Mucosa of rectum (tissue), 2 donors: ENCODE results near the gene COL9A3.

Source experiments
- H3K27ac ChIP-seq, 2 donors: one replicate each; pipeline ENCODE4 v1.7.0; 2013; ENCODE audit warnings: inconsistent platforms in 2 of 2, low read depth in 2 of 2, low read length in 2 of 2
- H3K27me3 ChIP-seq, 2 donors: one replicate each; pipeline ENCODE4 v1.7.0; 2013; ENCODE audit warnings: low read length in 2 of 2; ENCODE audit not compliant: control insufficient read depth in 2 of 2, insufficient read depth in 2 of 2
- H3K36me3 ChIP-seq, 2 donors: one replicate each; pipeline ENCODE4 v1.7.0; 2013; ENCODE audit warnings: low read length in 2 of 2; ENCODE audit not compliant: control insufficient read depth in 2 of 2, insufficient read depth in 2 of 2
- H3K4me1 ChIP-seq, 2 donors: one replicate each; pipeline ENCODE4 v1.7.0; 2013; ENCODE audit warnings: low read length in 2 of 2, mild to moderate bottlenecking in 1 of 2; ENCODE audit not compliant: control insufficient read depth in 2 of 2, insufficient read depth in 2 of 2
- H3K4me3 ChIP-seq, 2 donors: one replicate each; pipeline ENCODE4 v1.7.0; 2013; ENCODE audit warnings: low read length in 2 of 2
- H3K9ac ChIP-seq, 2 donors: one replicate each; pipeline ENCODE4 v1.7.0; 2013; ENCODE audit warnings: low read length in 2 of 2, low read depth in 1 of 2, mild to moderate bottlenecking in 1 of 2
- H3K9me3 ChIP-seq, 2 donors: one replicate each; pipeline ENCODE4 v1.7.0; 2013; ENCODE audit warnings: low read length in 2 of 2; ENCODE audit not compliant: control insufficient read depth in 2 of 2
- donor health status: healthy.
- donor health status: Normal muscosa, but diverticular disease.

The COL9A3 gene

DNA sequence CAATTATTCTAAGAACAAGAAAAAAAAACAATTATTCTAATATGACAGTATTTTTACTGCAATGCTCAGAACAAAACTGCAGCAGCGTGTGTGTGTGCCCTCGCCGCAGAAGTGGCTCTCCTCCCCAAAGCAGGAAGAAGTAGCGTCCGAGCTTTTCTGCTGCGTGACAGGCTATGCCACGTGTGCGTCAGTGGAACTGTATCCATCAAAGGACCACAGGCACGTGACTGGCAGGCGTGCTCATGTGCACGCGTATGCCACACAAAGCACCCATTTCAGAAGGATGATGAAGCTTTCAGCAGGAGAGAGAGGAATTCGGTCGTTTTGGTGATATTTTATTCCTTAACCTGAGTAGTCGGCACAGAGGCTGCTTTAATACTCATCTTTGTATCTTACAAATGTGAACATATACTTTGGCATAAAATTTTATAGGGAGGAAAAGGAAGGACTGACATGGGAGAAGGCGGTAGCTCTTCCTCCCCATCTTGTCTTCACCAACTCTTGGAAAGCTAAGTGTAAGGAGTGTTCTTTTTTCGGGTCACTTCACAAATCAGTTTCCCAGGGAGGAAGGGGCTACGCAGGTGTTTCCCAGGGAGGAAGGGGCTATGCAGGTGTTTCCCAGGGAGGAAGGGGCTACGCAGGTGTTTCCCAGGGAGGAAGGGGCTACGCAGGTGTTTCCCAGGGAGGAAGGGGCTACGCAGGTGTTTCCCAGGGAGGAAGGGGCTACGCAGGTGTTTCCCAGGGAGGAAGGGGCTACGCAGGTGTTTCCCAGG, 41.4 kb downstream of the COL9A3 start:
- Histone ChIP-seq H3K4me3 (no peak overlapping the region), H3K36me3 (peaks cover 5 to 7% of the 10 kb centered on the region in 2 donors), H3K9ac (no peak overlapping the region), H3K4me1 (peaks cover 7 to 8% of the 10 kb centered on the region in 2 donors), H3K27me3 (no peaks in the 10 kb centered on the region), H3K9me3 (no peaks in the 10 kb centered on the region), H3K27ac (no peak overlapping the region)

DNA sequence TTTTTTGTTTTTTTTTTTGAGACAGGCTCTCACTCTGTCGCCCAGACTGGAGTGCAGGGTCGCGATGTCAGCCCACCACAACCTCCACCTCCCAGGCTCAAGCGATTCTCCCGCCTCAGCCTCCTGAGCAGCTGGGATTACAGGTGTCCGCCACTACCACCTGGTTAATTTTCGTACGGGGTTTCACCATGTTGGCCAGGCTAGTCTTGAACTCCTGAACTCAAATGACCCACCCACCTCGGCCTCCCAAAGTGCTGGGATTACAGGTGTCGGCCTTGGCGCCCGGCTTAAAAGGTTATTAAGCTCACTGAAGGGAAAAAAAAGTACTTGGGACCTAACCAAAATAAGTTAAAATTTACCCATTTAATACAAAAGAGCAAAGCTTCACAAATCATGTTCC, 42.9 kb downstream of the COL9A3 start:
- H3K27ac ChIP-seq: no peak overlapping the region
- H3K36me3 ChIP-seq: peaks cover 5 to 7% of the 10 kb centered on the region in 2 donors
- H3K4me1 ChIP-seq: peaks cover 7 to 8% of the 10 kb centered on the region in 2 donors
- H3K9me3 ChIP-seq: no peaks in the 10 kb centered on the region
- H3K27me3 ChIP-seq: no peaks in the 10 kb centered on the region
- no peak overlapping the region for H3K4me3 ChIP-seq
- H3K9ac ChIP-seq: no peak overlapping the region

DNA sequence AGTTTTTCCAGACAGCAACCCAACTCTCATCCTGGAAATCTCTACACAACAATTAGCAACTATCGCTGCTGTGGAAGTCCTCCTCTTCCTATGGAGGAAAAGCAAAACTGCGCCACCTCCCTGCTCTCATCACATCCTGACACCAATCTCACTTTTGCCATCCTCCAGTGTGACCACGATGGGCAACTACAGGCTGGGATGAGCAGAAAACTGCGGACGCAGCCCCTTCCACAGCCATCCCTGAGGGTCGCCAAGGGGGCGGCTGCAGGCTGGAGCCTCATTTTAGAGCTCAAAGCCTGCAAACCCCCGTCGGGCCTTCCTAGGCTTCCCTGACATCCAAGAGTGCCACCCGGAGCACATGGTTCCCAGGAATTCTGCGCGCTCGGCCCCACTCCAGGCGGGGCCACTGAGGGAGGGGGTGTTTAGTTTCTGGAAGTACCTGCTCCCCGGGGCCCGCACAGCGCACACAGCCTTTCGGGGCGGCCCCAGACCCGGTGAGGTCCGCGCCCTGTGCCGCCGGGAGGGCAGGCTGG, 43.6 kb downstream of the COL9A3 start:
- no peak overlapping the region for H3K4me3 ChIP-seq
- peaks cover 7 to 8% of the 10 kb centered on the region in 2 donors for H3K4me1 ChIP-seq
- H3K27ac ChIP-seq: no peak overlapping the region
- H3K9me3 ChIP-seq: no peaks in the 10 kb centered on the region
- peaks cover 5 to 7% of the 10 kb centered on the region in 2 donors for H3K36me3 ChIP-seq
- no peak overlapping the region for H3K9ac ChIP-seq
- H3K27me3 ChIP-seq: no peaks in the 10 kb centered on the region

DNA sequence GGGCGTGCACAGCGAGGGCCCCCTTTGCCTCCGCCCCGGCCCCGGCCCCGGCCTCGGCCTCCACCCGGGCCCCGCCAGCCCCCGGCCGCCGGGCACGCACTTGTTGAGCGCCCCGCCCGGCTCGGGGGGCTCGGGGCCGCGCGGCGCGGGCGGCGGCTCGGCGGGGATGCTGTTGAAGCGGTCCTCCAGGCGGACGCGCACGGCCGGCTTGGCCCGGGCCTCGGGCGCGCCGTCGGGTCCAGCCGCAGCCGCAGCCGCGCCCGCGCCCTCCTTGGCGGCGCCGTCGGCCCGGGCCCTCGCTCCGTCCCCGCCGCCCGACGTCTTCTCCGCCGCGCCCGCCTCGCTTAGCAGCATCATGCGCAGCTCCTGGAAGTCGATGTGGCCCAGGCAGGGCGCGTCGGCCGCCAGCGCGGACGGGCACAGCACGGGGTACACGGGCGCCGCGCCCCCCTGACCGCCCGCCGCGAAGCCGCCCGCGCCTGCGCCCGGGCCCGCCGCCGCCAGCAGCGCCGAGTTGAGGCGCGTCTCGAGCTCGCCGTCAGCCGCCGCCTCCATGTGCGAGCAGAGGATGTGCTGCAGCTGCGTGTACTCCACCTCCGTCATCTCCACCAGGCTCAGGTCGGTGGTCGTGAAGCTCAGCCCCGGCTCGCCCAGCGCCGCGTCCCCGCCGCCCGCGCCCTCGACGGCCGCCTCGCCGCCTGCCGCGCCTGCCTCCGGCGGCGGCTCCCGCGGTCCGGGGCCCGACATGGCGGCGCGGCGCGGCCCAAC, 44.3 kb downstream of the COL9A3 start:
- Histone ChIP-seq H3K27me3 (no peaks in the 10 kb centered on the region), H3K4me1 (peaks cover 7 to 8% of the 10 kb centered on the region in 2 donors), H3K36me3 (peaks cover 5 to 7% of the 10 kb centered on the region in 2 donors), H3K4me3 (peak overlapping the region; percentile 66 to 76), H3K27ac (no peak overlapping the region), H3K9ac (peak overlapping the region in 1 of 2 donors; percentile 60), H3K9me3 (no peaks in the 10 kb centered on the region)

DNA sequence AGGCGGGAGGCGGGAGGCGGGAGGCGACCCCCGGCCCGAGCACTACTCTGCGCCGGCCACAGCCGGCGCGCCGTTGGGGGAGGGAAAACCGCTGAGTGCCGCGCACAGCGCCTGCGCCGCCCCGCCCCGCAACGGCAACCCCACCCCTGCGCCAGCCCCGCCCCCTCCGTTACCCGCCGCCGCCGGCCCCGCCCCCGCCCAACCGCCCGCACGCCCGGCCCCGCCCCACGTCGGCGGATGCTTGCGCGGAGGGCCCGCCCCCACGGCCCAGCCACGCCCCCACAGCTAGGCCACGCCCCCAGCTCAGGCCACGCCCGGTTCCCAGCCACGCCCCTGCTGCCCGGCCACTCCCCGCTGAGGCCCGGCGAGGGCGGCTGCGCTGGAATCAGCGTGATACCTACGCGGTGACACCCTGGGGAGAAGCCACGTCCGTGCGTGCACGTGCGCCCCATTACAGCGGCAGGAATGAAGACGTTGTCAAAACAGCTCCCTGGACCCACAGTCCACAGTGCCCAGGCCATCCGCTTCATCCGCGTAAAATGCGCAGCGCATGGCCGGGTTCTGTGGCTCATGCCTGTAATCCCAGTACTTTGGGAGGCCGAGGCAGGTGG, 45.0 kb downstream of the COL9A3 start, which contains the start of gene TCFL5:
TCFL5 (minus strand) TSS at position 97 of the 611 bp plus-strand sequence. CDS start 152 bp downstream, outside the sequence.
- Histone ChIP-seq H3K36me3 (peaks cover 3 to 6% of the 10 kb centered on the region in 2 donors), H3K9me3 (no peaks in the 10 kb centered on the region), H3K27ac (peak within 1 kb of the TSS in 1 of 2 donors; percentile 23), H3K27me3 (no peaks in the 10 kb centered on the region), H3K4me1 (peaks cover 7 to 8% of the 10 kb centered on the region in 2 donors), H3K9ac (peak within 1 kb of the TSS in 1 of 2 donors; percentile 60), H3K4me3 (peak within 1 kb of the TSS; percentile 66 to 76)

DNA sequence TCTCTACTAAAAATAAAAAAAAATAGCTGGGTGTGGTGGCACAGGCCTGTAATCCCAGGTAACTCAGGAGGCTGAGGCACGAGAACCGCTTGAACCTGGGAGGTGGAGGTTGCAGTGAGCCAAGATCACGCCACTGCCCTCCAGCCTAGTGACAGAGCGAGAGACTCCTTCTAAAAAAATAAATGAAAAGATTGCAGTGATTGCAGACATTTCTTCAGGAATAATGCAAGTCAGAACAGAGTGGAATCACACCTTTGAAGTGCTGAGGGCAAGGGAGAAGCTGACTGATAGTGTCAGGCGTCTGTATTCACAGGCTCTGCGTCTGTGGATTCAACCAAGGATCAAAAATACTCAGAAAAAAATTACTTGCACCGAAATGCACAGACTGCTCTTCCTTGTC, 47.4 kb downstream of the COL9A3 start:
- Histone ChIP-seq H3K9ac (no peak overlapping the region), H3K36me3 (no peaks in the 10 kb centered on the region), H3K9me3 (no peaks in the 10 kb centered on the region), H3K27me3 (no peaks in the 10 kb centered on the region), H3K4me1 (peaks cover 7 to 8% of the 10 kb centered on the region in 2 donors), H3K27ac (no peak overlapping the region), H3K4me3 (no peak overlapping the region)

DNA sequence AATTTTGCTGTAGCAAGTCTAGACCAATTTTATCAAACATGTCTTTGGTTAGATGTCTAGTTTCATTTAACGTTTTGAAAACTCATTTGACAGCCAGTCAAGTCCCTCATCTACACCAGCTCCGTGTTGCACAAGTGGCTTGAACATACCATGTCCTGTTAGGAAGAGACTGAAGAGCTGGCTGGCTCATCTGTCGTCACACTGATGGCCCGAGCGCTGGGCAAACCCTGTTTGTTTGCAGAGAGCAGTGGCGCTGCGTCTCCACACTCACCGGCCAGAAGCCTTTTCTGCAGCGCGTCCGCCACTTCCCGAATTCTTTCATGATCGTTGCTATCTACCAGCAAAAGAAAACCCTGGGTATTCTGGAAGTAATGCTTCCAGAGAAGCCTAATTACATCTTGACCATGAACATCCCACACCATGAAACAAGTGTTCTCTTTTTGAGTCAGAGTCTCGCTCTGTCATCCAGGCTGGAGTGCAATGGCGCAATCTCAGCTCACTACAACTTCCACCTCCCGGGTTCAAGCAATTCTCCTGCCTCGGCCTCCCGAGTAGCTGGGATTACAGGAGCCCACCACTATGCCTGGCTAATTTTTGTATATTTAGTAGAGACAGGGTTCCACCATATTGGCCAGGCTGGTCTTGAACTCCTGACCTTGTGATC, 55.5 kb downstream of the COL9A3 start:
- Histone ChIP-seq H3K9ac (no peak overlapping the region), H3K4me3 (no peak overlapping the region), H3K27ac (no peak overlapping the region), H3K4me1 (peaks cover 0 to 6% of the 10 kb centered on the region in 2 donors), H3K36me3 (no peaks in the 10 kb centered on the region), H3K27me3 (no peaks in the 10 kb centered on the region), H3K9me3 (no peaks in the 10 kb centered on the region)

DNA sequence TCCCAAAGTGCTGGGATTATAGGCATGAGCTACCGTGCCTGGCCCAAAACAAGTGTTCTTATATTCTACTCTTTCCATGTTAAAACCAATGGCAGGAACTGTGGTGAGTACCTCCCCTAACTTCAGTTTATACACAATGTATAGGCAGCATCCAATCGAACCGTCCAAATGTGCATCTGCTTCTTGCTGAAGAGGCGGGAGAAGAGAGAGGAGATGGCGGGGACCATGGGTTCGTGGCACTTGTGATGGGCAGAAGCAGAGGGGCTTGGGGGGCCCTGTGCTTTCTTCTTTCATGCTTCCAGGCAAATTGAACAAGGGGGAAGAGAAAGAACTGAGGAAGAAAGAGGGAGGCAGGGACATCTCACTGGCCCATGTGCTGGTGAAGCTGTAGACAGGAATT, 56.0 kb downstream of the COL9A3 start:
- Histone ChIP-seq H3K9ac (no peak overlapping the region), H3K36me3 (no peaks in the 10 kb centered on the region), H3K4me1 (peaks cover 0 to 7% of the 10 kb centered on the region in 2 donors), H3K4me3 (no peak overlapping the region), H3K27me3 (no peaks in the 10 kb centered on the region), H3K9me3 (no peaks in the 10 kb centered on the region), H3K27ac (no peak overlapping the region)

DNA sequence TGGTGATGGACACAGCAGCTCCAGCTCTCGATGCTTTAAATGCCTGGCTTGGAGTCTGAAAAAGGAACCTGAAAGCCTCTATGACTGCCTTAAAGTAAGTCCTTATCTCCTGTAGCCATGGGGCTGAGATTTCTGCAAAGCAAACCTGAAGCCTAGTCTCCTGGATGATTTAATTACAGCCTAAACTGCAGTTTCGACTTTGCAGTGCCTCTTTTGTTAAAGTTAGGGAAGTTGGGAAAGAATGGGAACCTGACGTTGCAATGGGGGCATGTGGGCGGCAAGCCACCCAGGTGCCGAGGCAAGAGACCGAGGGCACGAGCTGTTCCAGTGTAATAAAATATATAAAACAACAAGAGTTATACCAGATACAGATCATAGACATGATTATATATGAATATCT, 56.4 kb downstream of the COL9A3 start:
- no peaks in the 10 kb centered on the region for H3K36me3 ChIP-seq
- H3K27me3 ChIP-seq: no peaks in the 10 kb centered on the region
- peaks cover 0 to 7% of the 10 kb centered on the region in 2 donors for H3K4me1 ChIP-seq
- H3K9me3 ChIP-seq: no peaks in the 10 kb centered on the region
- no peak overlapping the region for H3K27ac ChIP-seq
- H3K4me3 ChIP-seq: no peak overlapping the region
- no peak overlapping the region for H3K9ac ChIP-seq
